Mesothelial cell of epicardium (in vitro differentiated cells): ENCODE results near the gene ERCC3. TPM values are rescaled to one million over a fixed set of nuclear protein-coding genes. Genes with fewer than 3 reads are reported as not detected.
A peak's percentile ranks its signal among the peaks of the same experiment; 100 is the strongest.

ENCODE experiments used
- DNase-seq, 2 experiments: peaks; one replicate each; pipeline ENCODE4 v3.0.0; 2021; ENCODE audit warnings: low spot score in 2 of 2; ENCODE audit not compliant: unreplicated experiment in 2 of 2
- H3K27ac Mint-ChIP-seq: 2 replicates; pipeline ENCODE4 v1.8.0; 2021; ENCODE audit warnings: mixed read lengths
- H3K27me3 Mint-ChIP-seq: 2 replicates; pipeline ENCODE4 v1.8.0; 2021; ENCODE audit warnings: low read depth, mixed read lengths
- H3K36me3 Mint-ChIP-seq: 2 replicates; pipeline ENCODE4 v1.8.0; 2021; ENCODE audit warnings: mixed read lengths
- H3K4me1 Mint-ChIP-seq: 2 replicates; pipeline ENCODE4 v1.8.0; 2021; ENCODE audit warnings: mixed read lengths
- H3K4me3 Mint-ChIP-seq: 2 replicates; pipeline ENCODE4 v1.8.0; 2021; ENCODE audit warnings: mild to moderate bottlenecking, moderate library complexity, mixed read lengths
- H3K9me3 Mint-ChIP-seq: 2 replicates; pipeline ENCODE4 v1.8.0; 2021; ENCODE audit warnings: mixed read lengths
- CTCF ChIP-seq: fragments of 200-600 bp; sonication (generic); IDR thresholded peaks from one replicate; pipeline ENCODE4 v1.5.0; 2021; ENCODE audit warnings: antibody characterized with exemption; ENCODE audit not compliant: unreplicated experiment
- total RNA-seq: library from RNA; stranded (reverse); gene quantifications from 3 replicates; pipeline ENCODE4 v1.2.1, GENCODE V29; 2021

Gene ERCC3
- total RNA-seq, 1 donor from 2014 or later = 62.6 TPM

GRCh38 chr2:127326289-127326945 lies 32.5 kb upstream of the ERCC3 start:
- H3K27ac Mint-ChIP-seq = no peak overlapping the region
- H3K4me3 Mint-ChIP-seq = no peak overlapping the region
- H3K27me3 Mint-ChIP-seq = no peaks in the 10 kb centered on the region
- no peak for TF ChIP-seq CTCF
- H3K36me3 Mint-ChIP-seq = peaks cover 21% of the 10 kb centered on the region
- no peak for DNase-seq
- no peaks in the 10 kb centered on the region for H3K4me1 Mint-ChIP-seq
- H3K9me3 Mint-ChIP-seq = no peaks in the 10 kb centered on the region

- Mint-ChIP-seq H3K4me1 (no peaks in the 10 kb centered on the region), H3K27ac (no peak overlapping the region), H3K27me3 (no peaks in the 10 kb centered on the region), H3K4me3 (no peak overlapping the region), H3K9me3 (peaks cover 8% of the 10 kb centered on the region), H3K36me3 (peaks cover 33% of the 10 kb centered on the region)
- DNase-seq = no peak
- TF ChIP-seq CTCF = peak; percentile 78
These were observed 30.7 kb upstream of the ERCC3 start for GRCh38 chr2:127324635-127325034.

- Mint-ChIP-seq H3K4me3 (no peak overlapping the region), H3K9me3 (peaks cover 8% of the 10 kb centered on the region), H3K36me3 (peaks cover 41% of the 10 kb centered on the region), H3K4me1 (no peaks in the 10 kb centered on the region), H3K27me3 (no peaks in the 10 kb centered on the region), H3K27ac (no peak overlapping the region)
- DNase-seq = no peak
- TF ChIP-seq CTCF = no peak
These were observed 27.4 kb upstream of the ERCC3 start for GRCh38 chr2:127321303-127321702.

- H3K27ac Mint-ChIP-seq = no peak overlapping the region
- H3K27me3 Mint-ChIP-seq = no peaks in the 10 kb centered on the region
- H3K4me1 Mint-ChIP-seq = no peaks in the 10 kb centered on the region
- DNase-seq = no peak
- no peak overlapping the region for H3K4me3 Mint-ChIP-seq
- TF ChIP-seq CTCF = no peak
- peaks cover 8% of the 10 kb centered on the region for H3K9me3 Mint-ChIP-seq
- peaks cover 41% of the 10 kb centered on the region for H3K36me3 Mint-ChIP-seq
These were observed 26.8 kb upstream of the ERCC3 start for GRCh38 chr2:127320586-127321275.

- no peak for DNase-seq
- Mint-ChIP-seq H3K4me3 (no peak overlapping the region), H3K27me3 (no peaks in the 10 kb centered on the region), H3K4me1 (no peaks in the 10 kb centered on the region), H3K27ac (no peak overlapping the region), H3K36me3 (peaks cover 45% of the 10 kb centered on the region), H3K9me3 (peaks cover 8% of the 10 kb centered on the region)
- no peak for TF ChIP-seq CTCF
These were observed 26.1 kb upstream of the ERCC3 start for GRCh38 chr2:127320067-127320466.
